RPMI7951 (cell line): ENCODE results near the gene CHRNB2. TPM values are rescaled to one million over a fixed set of nuclear protein-coding genes. Genes with fewer than 3 reads are reported as not detected.

ENCODE experiments used
- DNase-seq: peaks from one replicate; pipeline ENCODE4 v3.0.0-alpha.2; 2012; ENCODE audit warnings: low read depth
- total RNA-seq: library from RNA; depleted of rRNA; stranded (reverse); fragments of >200 nt; shearing (Covaris generic); gene quantifications from 2 replicates; pipeline ENCODE4 v1.2.3, GENCODE V29; 2014

Gene CHRNB2
- total RNA-seq, 1 experiment from 2014 or later: not detected

GRCh38 chr1:154578058-154578418 lies 10.5 kb downstream of the CHRNB2 start:
- no peak for DNase-seq

GRCh38 chr1:154579374-154579773 lies 11.8 kb downstream of the CHRNB2 start:
- no peak for DNase-seq

- no peak for DNase-seq
These were observed 14.2 kb downstream of the CHRNB2 start for GRCh38 chr1:154581766-154582165.

- DNase-seq: no peak
These were observed 15.3 kb downstream of the CHRNB2 start for GRCh38 chr1:154582885-154583284.

- no peak for DNase-seq
These were observed 16.2 kb downstream of the CHRNB2 start for GRCh38 chr1:154583773-154584172.

- no peak for DNase-seq
These were observed 16.9 kb downstream of the CHRNB2 start for GRCh38 chr1:154584267-154584994.

- DNase-seq: no peak
These were observed 18.7 kb downstream of the CHRNB2 start for GRCh38 chr1:154586231-154586630.

GRCh38 chr1:154586641-154587040 lies 19.1 kb downstream of the CHRNB2 start:
- no peak for DNase-seq

GRCh38 chr1:154589780-154590179 lies 22.2 kb downstream of the CHRNB2 start:
- no peak for DNase-seq

- no peak for DNase-seq
These were observed 23.2 kb downstream of the CHRNB2 start for GRCh38 chr1:154590756-154591155.

GRCh38 chr1:154591206-154591605 lies 23.6 kb downstream of the CHRNB2 start:
- DNase-seq: no peak

- DNase-seq: no peak
These were observed 25.8 kb downstream of the CHRNB2 start for GRCh38 chr1:154593390-154593789.

- no peak for DNase-seq
These were observed 27.2 kb downstream of the CHRNB2 start for GRCh38 chr1:154594811-154595210.

GRCh38 chr1:154595621-154596020 lies 28.0 kb downstream of the CHRNB2 start:
- DNase-seq: no peak

GRCh38 chr1:154598871-154599635 lies 31.5 kb downstream of the CHRNB2 start:
- DNase-seq: no peak

- no peak for DNase-seq
These were observed 32.1 kb downstream of the CHRNB2 start for GRCh38 chr1:154599658-154600057.

- no peak for DNase-seq
These were observed 35.7 kb downstream of the CHRNB2 start for GRCh38 chr1:154603317-154603716.

- no peak for DNase-seq
These were observed 38.0 kb downstream of the CHRNB2 start for GRCh38 chr1:154605534-154605933.

GRCh38 chr1:154607106-154607608 lies 39.6 kb downstream of the CHRNB2 start:
- DNase-seq: peak; percentile 23

- DNase-seq: peak; percentile 95
These were observed 40.2 kb downstream of the CHRNB2 start, which contains the start of gene ADAR for GRCh38 chr1:154607609-154608396. Gene ADAR (minus strand): TSS chr1:154608186. CDS start chr1:154608006, 180 bp downstream.

- DNase-seq: peak; percentile 64
These were observed 41.1 kb downstream of the CHRNB2 start for GRCh38 chr1:154608397-154609270.
